GM12801 (cell line): ENCODE results near the gene C6orf52.

ENCODE experiments used
- CTCF ChIP-seq: IDR thresholded peaks from one replicate; pipeline ENCODE4 v1.5.1; 2011; ENCODE audit warnings: control low read depth; ENCODE audit not compliant: insufficient read length; ENCODE audit errors: extremely low read depth

The C6orf52 gene

GRCh38 chr6:10655508-10656055 is 38.8 kb downstream of the C6orf52 start:
- TF ChIP-seq CTCF: no peak

- TF ChIP-seq CTCF: no peak
Measured at GRCh38 chr6:10644225-10644624, 50.2 kb downstream of the C6orf52 start.

- TF ChIP-seq CTCF: no peak
Measured at GRCh38 chr6:10643201-10643651, 51.2 kb downstream of the C6orf52 start.

GRCh38 chr6:10641528-10641927 is 52.9 kb downstream of the C6orf52 start:
- TF ChIP-seq CTCF: no peak

- no peak for TF ChIP-seq CTCF
Measured at GRCh38 chr6:10640412-10640811, 54.0 kb downstream of the C6orf52 start.

- TF ChIP-seq CTCF: no peak
Measured at GRCh38 chr6:10633216-10633615, 61.2 kb downstream of the C6orf52 start.

- no peak for TF ChIP-seq CTCF
Measured at GRCh38 chr6:10630178-10630577, 64.2 kb downstream of the C6orf52 start.
